Measurements from ENCODE around the gene LCE1C. TPM values are rescaled to one million over a fixed set of nuclear protein-coding genes. Genes with fewer than 3 reads are reported as not detected.

Gene LCE1C
- polyA plus RNA-seq, 6 donors from 2014 or later = not detected

DNA sequence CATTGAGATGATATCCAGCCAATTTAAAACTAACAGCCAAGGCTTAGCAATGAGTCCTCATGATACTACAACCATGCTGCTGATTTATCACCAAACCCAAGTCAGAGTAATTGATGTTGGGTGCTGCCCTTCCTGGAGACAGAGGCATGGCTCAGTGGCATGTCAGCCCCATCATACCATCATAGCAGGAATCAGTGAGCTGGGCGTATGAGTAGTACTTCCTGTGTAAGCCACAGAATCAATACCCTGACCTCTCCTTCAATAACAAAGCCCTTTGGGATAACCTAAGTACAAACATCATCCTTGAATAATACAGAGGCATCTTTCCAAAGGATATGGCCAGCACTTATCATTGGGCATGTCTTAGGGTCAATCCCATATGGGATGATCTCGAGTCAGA, 23.4 kb downstream of the LCE1C start:
- ATAC-seq (ENCODE audit: low read depth in 2 of 2) = no peak
- H3K4me1 Mint-ChIP-seq = no peaks in the 10 kb centered on the region
- DNase-seq = no peak
- H3K9me3 Mint-ChIP-seq = peaks cover 0 to 1% (median 0%) of the 10 kb centered on the region in 7 donors
- no peak overlapping the region for H3K27ac Mint-ChIP-seq
- H3K27me3 Mint-ChIP-seq = peaks cover 38 to 52% (median 49%) of the 10 kb centered on the region in 3 donors
- H3K4me3 Mint-ChIP-seq = no peak overlapping the region
- no peaks in the 10 kb centered on the region for H3K36me3 Mint-ChIP-seq

- H3K27me3 Mint-ChIP-seq = peaks cover 24 to 44% (median 39%) of the 10 kb centered on the region in 3 donors
- H3K4me1 Mint-ChIP-seq = no peaks in the 10 kb centered on the region
- ATAC-seq (ENCODE audit: low read depth in 2 of 2) = no peak
- H3K27ac Mint-ChIP-seq = no peak overlapping the region
- H3K4me3 Mint-ChIP-seq = no peak overlapping the region
- no peaks in the 10 kb centered on the region for H3K36me3 Mint-ChIP-seq
- no peak for DNase-seq
- H3K9me3 Mint-ChIP-seq = peaks cover 0 to 9% (median 3%) of the 10 kb centered on the region in 7 donors
Observed at GRCh38 chr1:152777510-152778137, 28.8 kb downstream of the LCE1C start.

- Mint-ChIP-seq H3K4me3 (no peak overlapping the region), H3K27ac (no peak overlapping the region), H3K4me1 (no peaks in the 10 kb centered on the region), H3K36me3 (no peaks in the 10 kb centered on the region), H3K9me3 (peaks cover 0 to 14% (median 6%) of the 10 kb centered on the region in 7 donors), H3K27me3 (peaks cover 22 to 44% (median 39%) of the 10 kb centered on the region in 3 donors)
- no peak for ATAC-seq (ENCODE audit: low read depth in 2 of 2)
- no peak for DNase-seq
Observed at GRCh38 chr1:152776361-152776760, 30.1 kb downstream of the LCE1C start.

DNA sequence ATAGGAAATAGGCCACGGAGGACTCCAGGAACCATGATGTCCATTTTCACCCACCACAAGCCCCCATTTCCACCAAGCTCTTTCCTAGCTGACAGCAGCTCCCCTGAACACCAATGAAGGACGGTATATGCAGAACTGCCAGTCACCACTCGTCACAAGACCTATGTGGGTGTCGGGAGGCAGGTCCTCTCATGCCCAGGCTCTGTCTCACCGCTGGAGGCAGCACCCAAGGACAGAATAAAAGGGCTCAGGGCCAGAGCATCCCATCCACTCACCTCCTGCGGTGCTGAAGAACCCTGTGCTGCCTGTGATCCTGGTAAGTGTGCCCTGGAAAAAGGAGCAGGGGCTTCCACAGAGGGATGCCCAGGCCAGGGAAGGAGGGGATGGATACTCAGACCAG, 31.6 kb downstream of the LCE1C start, which contains the start of gene LCE1F:
Gene LCE1F, plus strand, starts transcription at position 266 of the 400 bp plus-strand sequence. CDS start 1,232 bp downstream, outside the sequence.
- Mint-ChIP-seq H3K27me3 (peaks cover 26 to 44% (median 44%) of the 10 kb centered on the region in 3 donors), H3K9me3 (peaks cover 0 to 14% (median 7%) of the 10 kb centered on the region in 7 donors), H3K4me3 (no peak within 1 kb of the TSS), H3K4me1 (no peaks in the 10 kb centered on the region), H3K27ac (no peak within 1 kb of the TSS), H3K36me3 (no peaks in the 10 kb centered on the region)
- DNase-seq (no peak), ATAC-seq (ENCODE audit: low read depth in 2 of 2) (no peak)

DNA sequence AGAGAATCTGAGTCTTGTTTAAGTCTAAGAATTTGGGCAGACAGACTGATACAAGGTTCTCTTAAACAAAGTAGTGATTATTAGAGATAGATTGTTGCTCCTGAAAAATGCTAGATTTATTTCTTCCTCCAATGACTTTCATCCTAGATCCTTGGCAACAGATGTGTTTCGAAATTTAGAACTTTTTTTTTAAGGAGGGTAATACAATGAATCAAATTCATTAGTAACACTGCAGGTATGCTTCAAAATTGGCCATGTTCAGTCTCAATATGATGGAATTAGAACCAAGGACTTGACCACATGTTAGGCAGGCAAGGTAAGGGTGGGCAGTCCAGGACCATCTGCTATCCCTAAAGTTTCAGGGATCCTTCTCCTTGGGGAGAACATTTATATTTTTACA, 36.0 kb downstream of the LCE1C start:
- Mint-ChIP-seq H3K9me3 (peaks cover 0 to 11% (median 7%) of the 10 kb centered on the region in 7 donors), H3K4me3 (no peak overlapping the region), H3K27ac (peak overlapping the region in 2 of 6 donors; percentile 8 to 50), H3K36me3 (no peaks in the 10 kb centered on the region), H3K4me1 (no peaks in the 10 kb centered on the region), H3K27me3 (peaks cover 19 to 38% (median 24%) of the 10 kb centered on the region in 3 donors)
- DNase-seq (no peak), ATAC-seq (ENCODE audit: low read depth in 2 of 2) (no peak)

DNA sequence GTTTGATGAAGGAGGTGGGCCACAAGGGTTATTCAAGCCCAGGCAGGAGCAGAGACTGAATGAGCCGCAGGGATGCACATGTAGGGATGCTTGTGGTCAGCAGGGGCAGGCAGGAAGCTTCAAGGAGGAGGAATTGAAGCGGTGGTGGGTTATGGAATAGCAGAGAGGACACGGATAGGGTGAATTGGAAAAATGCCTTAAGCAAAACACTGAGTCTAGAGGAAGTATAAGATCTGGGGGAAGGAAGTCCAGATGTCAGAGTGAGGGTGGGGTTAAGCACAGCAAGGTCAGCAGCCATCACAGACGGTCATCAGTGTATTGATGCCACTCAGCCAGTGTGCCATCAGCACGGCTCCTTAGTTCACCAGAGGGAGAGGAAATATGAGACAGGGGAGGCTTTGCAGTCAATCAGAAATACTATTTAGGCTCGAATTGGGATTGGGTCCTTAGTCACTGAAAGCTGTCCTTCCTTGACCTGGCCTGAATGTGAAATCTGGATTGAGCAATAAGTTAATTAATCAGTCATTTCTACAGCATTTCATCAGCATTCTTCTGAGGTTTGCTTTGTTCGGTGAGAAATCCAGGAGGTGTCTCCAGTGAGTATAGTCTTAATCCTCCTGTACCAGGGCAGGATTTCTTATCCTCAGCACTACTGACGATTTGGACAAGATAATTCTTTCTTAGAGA, 37.5 kb downstream of the LCE1C start:
- DNase-seq (no peak), ATAC-seq (ENCODE audit: low read depth in 2 of 2) (no peak)
- no peak overlapping the region for H3K27ac Mint-ChIP-seq
- peaks cover 0 to 8% (median 5%) of the 10 kb centered on the region in 7 donors for H3K9me3 Mint-ChIP-seq
- H3K4me3 Mint-ChIP-seq = peak overlapping the region in 1 of 8 donors; percentile 42
- peaks cover 10 to 30% (median 25%) of the 10 kb centered on the region in 3 donors for H3K27me3 Mint-ChIP-seq
- H3K36me3 Mint-ChIP-seq = no peaks in the 10 kb centered on the region
- no peaks in the 10 kb centered on the region for H3K4me1 Mint-ChIP-seq

GRCh38 chr1:152761609-152762213, 44.7 kb downstream of the LCE1C start:
- H3K4me3 Mint-ChIP-seq = peak overlapping the region in 1 of 8 donors; percentile 0
- ATAC-seq (ENCODE audit: low read depth in 2 of 2) = no peak

GRCh38 chr1:152760551-152761190, 45.8 kb downstream of the LCE1C start:
- DNase-seq (no peak), ATAC-seq (ENCODE audit: low read depth in 2 of 2) (no peak)
- no peaks in the 10 kb centered on the region for H3K9me3 Mint-ChIP-seq
- H3K4me3 Mint-ChIP-seq = no peak overlapping the region
- H3K27ac Mint-ChIP-seq = peak overlapping the region in 2 of 6 donors; percentile 60 to 81
- peaks cover 20 to 45% (median 34%) of the 10 kb centered on the region in 3 donors for H3K27me3 Mint-ChIP-seq
- H3K4me1 Mint-ChIP-seq = no peaks in the 10 kb centered on the region
- H3K36me3 Mint-ChIP-seq = no peaks in the 10 kb centered on the region

More at GRCh38 chr1:152761609-152762213, 44.7 kb downstream of the LCE1C start:
- Mint-ChIP-seq H3K27me3 (peaks cover 25 to 45% (median 26%) of the 10 kb centered on the region in 3 donors), H3K4me1 (no peaks in the 10 kb centered on the region), H3K27ac (peak overlapping the region in 2 of 6 donors; percentile 40 to 81), H3K9me3 (no peaks in the 10 kb centered on the region), H3K36me3 (no peaks in the 10 kb centered on the region)
- no peak for DNase-seq

GRCh38 chr1:152759453-152760173, 46.8 kb downstream of the LCE1C start:
- H3K27me3 Mint-ChIP-seq = peaks cover 21 to 42% (median 40%) of the 10 kb centered on the region in 3 donors
- no peaks in the 10 kb centered on the region for H3K4me1 Mint-ChIP-seq
- H3K27ac Mint-ChIP-seq = no peak overlapping the region

DNA sequence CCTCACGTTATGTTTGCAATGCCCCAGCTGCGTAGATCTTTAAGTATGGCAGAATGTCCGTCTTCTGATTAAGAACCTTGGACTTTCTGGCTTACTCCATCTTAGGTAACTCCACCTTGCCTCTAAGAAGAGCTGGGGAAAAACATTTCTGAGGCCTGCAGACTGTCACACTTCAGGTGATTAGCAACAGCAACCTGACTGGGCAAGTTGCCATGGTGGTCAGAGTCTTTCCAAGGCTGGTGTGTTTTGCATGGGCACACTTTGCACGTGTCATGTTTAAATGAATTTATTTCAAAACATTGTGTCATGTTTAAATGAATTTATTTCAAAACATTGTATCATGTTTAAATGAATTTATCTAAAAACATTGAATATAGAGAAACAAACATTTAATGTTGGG, 47.8 kb downstream of the LCE1C start:
- Mint-ChIP-seq H3K4me1 (no peaks in the 10 kb centered on the region), H3K9me3 (no peaks in the 10 kb centered on the region)
- ATAC-seq (ENCODE audit: low read depth in 2 of 2) = no peak

More at GRCh38 chr1:152759453-152760173, 46.8 kb downstream of the LCE1C start:
- no peak for ATAC-seq (ENCODE audit: low read depth in 2 of 2)
- no peak overlapping the region for H3K4me3 Mint-ChIP-seq
- no peak for DNase-seq
- no peaks in the 10 kb centered on the region for H3K36me3 Mint-ChIP-seq
- H3K9me3 Mint-ChIP-seq = no peaks in the 10 kb centered on the region

DNA sequence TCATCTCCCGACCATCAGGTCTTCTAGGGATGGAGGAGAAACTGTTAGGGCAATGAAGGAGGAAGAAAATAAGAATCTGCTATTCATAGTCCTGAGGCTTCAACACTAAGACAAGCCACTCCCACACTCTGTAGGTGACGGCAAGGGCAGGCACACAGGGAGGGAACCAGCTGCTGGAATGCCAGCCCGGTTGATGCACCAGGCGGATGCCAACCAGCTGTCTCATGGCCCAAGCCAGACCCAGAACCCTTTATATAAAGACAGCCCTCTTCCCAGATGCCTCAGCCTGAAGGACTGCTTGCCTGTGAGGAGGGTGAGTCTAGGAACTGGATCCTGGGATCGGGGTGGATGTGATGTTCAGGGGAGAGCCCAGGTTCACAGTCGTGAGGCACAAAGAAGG, 48.7 kb downstream of the LCE1C start, which contains the start of gene KPRP:
Gene KPRP, plus strand, starts transcription at position 279 of the 400 bp plus-strand sequence. CDS start 1,564 bp downstream, outside the sequence.
- H3K36me3 Mint-ChIP-seq = no peaks in the 10 kb centered on the region
- H3K4me1 Mint-ChIP-seq = no peaks in the 10 kb centered on the region
- H3K27me3 Mint-ChIP-seq = peaks cover 32 to 47% (median 42%) of the 10 kb centered on the region in 3 donors
- DNase-seq = no peak
- H3K9me3 Mint-ChIP-seq = no peaks in the 10 kb centered on the region
- no peak for ATAC-seq (ENCODE audit: low read depth in 2 of 2)
- H3K27ac Mint-ChIP-seq = peak within 1 kb of the TSS in 1 of 6 donors; percentile 53
- no peak within 1 kb of the TSS for H3K4me3 Mint-ChIP-seq

More for the DNA sequence above, 47.8 kb downstream of the LCE1C start:
- H3K27ac Mint-ChIP-seq = no peak overlapping the region
- H3K36me3 Mint-ChIP-seq = no peaks in the 10 kb centered on the region
- H3K27me3 Mint-ChIP-seq = peaks cover 29 to 42% (median 42%) of the 10 kb centered on the region in 3 donors
- H3K4me3 Mint-ChIP-seq = no peak overlapping the region
- DNase-seq = no peak

DNA sequence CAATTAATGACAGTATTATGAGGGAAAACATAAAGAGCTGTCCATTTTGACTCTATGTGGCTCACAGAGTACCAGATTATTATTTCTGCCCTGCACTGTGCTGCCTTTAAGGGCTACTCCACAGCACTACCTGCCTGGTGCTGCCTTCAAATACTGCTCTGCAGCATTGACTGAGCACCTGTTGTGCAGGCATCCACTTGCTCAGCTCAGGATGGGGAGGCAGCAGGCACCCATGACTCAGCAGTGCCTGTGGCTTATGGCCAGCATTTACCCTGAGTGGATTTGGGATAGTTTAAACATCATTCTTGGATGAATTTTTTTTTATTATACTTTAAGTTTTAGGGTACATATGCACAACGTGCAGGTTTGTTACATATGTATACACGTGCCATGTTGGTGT, 49.6 kb downstream of the LCE1C start:
- H3K36me3 Mint-ChIP-seq = no peaks in the 10 kb centered on the region
- DNase-seq (no peak), ATAC-seq (ENCODE audit: low read depth in 2 of 2) (no peak)
- no peak overlapping the region for H3K4me3 Mint-ChIP-seq
- H3K27ac Mint-ChIP-seq = no peak overlapping the region
- no peaks in the 10 kb centered on the region for H3K9me3 Mint-ChIP-seq
- H3K27me3 Mint-ChIP-seq = peaks cover 35 to 53% (median 47%) of the 10 kb centered on the region in 3 donors
- no peaks in the 10 kb centered on the region for H3K4me1 Mint-ChIP-seq

Data from naive B cell (primary cell).